Central memory CD8-positive, alpha-beta T cell (primary cell): ENCODE measurements around the gene STAB1.

Experiments
- ATAC-seq: fragments of 150-1000 bp; cut with Tn5 transposase; replicated peaks from 2 replicates; pipeline ENCODE4 v1.10.0; 2022; ENCODE audit warnings: mild to moderate bottlenecking, moderate FRiP score, moderate number of reproducible peaks; ENCODE audit not compliant: poor library complexity, severe bottlenecking; ENCODE audit errors: extremely low read depth
- DNase-seq, 2 donors: peaks; one replicate each; pipeline ENCODE4 v3.0.0; 2021; ENCODE audit warnings: low spot score in 2 of 2
- H3K27ac Mint-ChIP-seq: one replicate; pipeline ENCODE4 v1.8.0; 2022; ENCODE audit warnings: low read depth, mild to moderate bottlenecking, moderate library complexity, mixed read lengths
- H3K27me3 Mint-ChIP-seq: one replicate; pipeline ENCODE4 v1.8.0; 2022; ENCODE audit warnings: mixed read lengths
- H3K36me3 Mint-ChIP-seq: one replicate; pipeline ENCODE4 v1.8.0; 2022; ENCODE audit warnings: mild to moderate bottlenecking, moderate library complexity, mixed read lengths; ENCODE audit not compliant: insufficient read depth
- H3K4me1 Mint-ChIP-seq: one replicate; pipeline ENCODE4 v1.8.0; 2022; ENCODE audit warnings: mixed read lengths
- H3K4me3 Mint-ChIP-seq: one replicate; pipeline ENCODE4 v1.8.0; 2022; ENCODE audit warnings: mild to moderate bottlenecking, moderate library complexity, mixed read lengths
- H3K9me3 Mint-ChIP-seq: one replicate; pipeline ENCODE4 v1.8.0; 2022; ENCODE audit warnings: mixed read lengths

The STAB1 gene

GRCh38 chr3:52494886-52495495 lies at the start of gene STAB1:
Gene STAB1, plus strand, starts transcription at chr3:52495338. Its CDS starts 76 bp downstream, at chr3:52495414.
- no peak for ATAC-seq
- Mint-ChIP-seq H3K4me3 (no peak within 1 kb of the TSS), H3K9me3 (no peaks in the 10 kb centered on the region), H3K27ac (peak within 1 kb of the TSS; percentile 56), H3K27me3 (no peaks in the 10 kb centered on the region), H3K4me1 (peaks cover 10% of the 10 kb centered on the region), H3K36me3 (peaks cover 10% of the 10 kb centered on the region)
- DNase-seq, result no peak

GRCh38 chr3:52446042-52446441 lies 49.1 kb upstream of the STAB1 start:
- Mint-ChIP-seq H3K9me3 (no peaks in the 10 kb centered on the region), H3K4me3 (no peak overlapping the region), H3K27ac (peak overlapping the region; percentile 59), H3K27me3 (no peaks in the 10 kb centered on the region), H3K4me1 (peaks cover 6% of the 10 kb centered on the region), H3K36me3 (peaks cover 3% of the 10 kb centered on the region)
- ATAC-seq (no peak), DNase-seq (no peak)

- Mint-ChIP-seq H3K4me1 (peaks cover 6% of the 10 kb centered on the region), H3K36me3 (peaks cover 3% of the 10 kb centered on the region), H3K27me3 (no peaks in the 10 kb centered on the region), H3K9me3 (no peaks in the 10 kb centered on the region), H3K27ac (peak overlapping the region; percentile 65), H3K4me3 (no peak overlapping the region)
- DNase-seq (peak; percentile 58 to 69), ATAC-seq (peak; percentile 63)
These were observed 48.3 kb upstream of the STAB1 start for GRCh38 chr3:52446631-52447511.

GRCh38 chr3:52447512-52448355 lies 47.4 kb upstream of the STAB1 start:
- Mint-ChIP-seq H3K4me3 (no peak overlapping the region), H3K9me3 (no peaks in the 10 kb centered on the region), H3K27ac (peak overlapping the region; percentile 65), H3K4me1 (peaks cover 6% of the 10 kb centered on the region), H3K36me3 (peaks cover 3% of the 10 kb centered on the region), H3K27me3 (no peaks in the 10 kb centered on the region)
- no peak for DNase-seq
- no peak for ATAC-seq

- DNase-seq, result no peak
- Mint-ChIP-seq H3K4me1 (peaks cover 18% of the 10 kb centered on the region), H3K36me3 (peaks cover 10% of the 10 kb centered on the region), H3K9me3 (no peaks in the 10 kb centered on the region), H3K4me3 (no peak overlapping the region), H3K27me3 (no peaks in the 10 kb centered on the region), H3K27ac (no peak overlapping the region)
- no peak for ATAC-seq
These were observed 44.5 kb upstream of the STAB1 start for GRCh38 chr3:52450489-52451236.

- H3K27me3 Mint-ChIP-seq, result no peaks in the 10 kb centered on the region
- H3K4me1 Mint-ChIP-seq, result peaks cover 26% of the 10 kb centered on the region
- H3K4me3 Mint-ChIP-seq, result no peak overlapping the region
- DNase-seq (no peak), ATAC-seq (no peak)
- H3K9me3 Mint-ChIP-seq, result no peaks in the 10 kb centered on the region
- peaks cover 15% of the 10 kb centered on the region for H3K36me3 Mint-ChIP-seq
- H3K27ac Mint-ChIP-seq, result no peak overlapping the region
These were observed 43.7 kb upstream of the STAB1 start for GRCh38 chr3:52451237-52452083.

- H3K36me3 Mint-ChIP-seq, result peaks cover 15% of the 10 kb centered on the region
- no peak overlapping the region for H3K4me3 Mint-ChIP-seq
- DNase-seq (no peak), ATAC-seq (no peak)
- H3K9me3 Mint-ChIP-seq, result no peaks in the 10 kb centered on the region
- H3K27ac Mint-ChIP-seq, result no peak overlapping the region
- H3K27me3 Mint-ChIP-seq, result no peaks in the 10 kb centered on the region
- H3K4me1 Mint-ChIP-seq, result peaks cover 29% of the 10 kb centered on the region
These were observed 43.0 kb upstream of the STAB1 start for GRCh38 chr3:52452126-52452525.

- Mint-ChIP-seq H3K9me3 (no peaks in the 10 kb centered on the region), H3K27me3 (no peaks in the 10 kb centered on the region), H3K36me3 (peaks cover 18% of the 10 kb centered on the region), H3K27ac (no peak overlapping the region), H3K4me3 (no peak overlapping the region), H3K4me1 (peaks cover 33% of the 10 kb centered on the region)
- DNase-seq (no peak), ATAC-seq (no peak)
These were observed 42.4 kb upstream of the STAB1 start for GRCh38 chr3:52452570-52453221.

GRCh38 chr3:52453496-52454249 lies 41.5 kb upstream of the STAB1 start, which contains the start of gene TNNC1:
Gene TNNC1, minus strand, starts transcription at chr3:52454041. Its CDS starts 26 bp downstream, at chr3:52454015.
- no peak for DNase-seq
- H3K27ac Mint-ChIP-seq, result peak within 1 kb of the TSS; percentile 96
- no peaks in the 10 kb centered on the region for H3K27me3 Mint-ChIP-seq
- no peaks in the 10 kb centered on the region for H3K9me3 Mint-ChIP-seq
- peaks cover 39% of the 10 kb centered on the region for H3K4me1 Mint-ChIP-seq
- no peak for ATAC-seq
- H3K4me3 Mint-ChIP-seq, result peak within 1 kb of the TSS; percentile 90
- H3K36me3 Mint-ChIP-seq, result peaks cover 18% of the 10 kb centered on the region

GRCh38 chr3:52454250-52454937 lies 40.7 kb upstream of the STAB1 start:
- peaks cover 23% of the 10 kb centered on the region for H3K36me3 Mint-ChIP-seq
- H3K9me3 Mint-ChIP-seq, result no peaks in the 10 kb centered on the region
- DNase-seq (no peak), ATAC-seq (no peak)
- peak overlapping the region; percentile 96 for H3K27ac Mint-ChIP-seq
- no peaks in the 10 kb centered on the region for H3K27me3 Mint-ChIP-seq
- H3K4me3 Mint-ChIP-seq, result peak overlapping the region; percentile 90
- peaks cover 39% of the 10 kb centered on the region for H3K4me1 Mint-ChIP-seq
